Forelimb muscle (tissue), 1 donor: ENCODE results near the gene LNX2. TPM values are rescaled to one million over a fixed set of nuclear protein-coding genes. Genes with fewer than 3 reads are reported as not detected.
"Not testable (repeated sequence)": the region's sequence is repeated elsewhere in the genome, so short reads cannot be mapped to it uniquely, and the experiment has no call there.

Experiments used
- DNase-seq: peaks from one replicate; pipeline ENCODE4 v3.0.0-alpha.2; 2013; ENCODE audit warnings: low read depth
- polyA plus RNA-seq: library from polyadenylated mRNA; unstranded; fragments of 120-200 nt; gene quantifications from one replicate; pipeline ENCODE4 v1.2.1, GENCODE V29; 2013; ENCODE audit not compliant: insufficient read length

LNX2 gene
- polyA plus RNA-seq, 1 donor, result 4.1 TPM

DNA sequence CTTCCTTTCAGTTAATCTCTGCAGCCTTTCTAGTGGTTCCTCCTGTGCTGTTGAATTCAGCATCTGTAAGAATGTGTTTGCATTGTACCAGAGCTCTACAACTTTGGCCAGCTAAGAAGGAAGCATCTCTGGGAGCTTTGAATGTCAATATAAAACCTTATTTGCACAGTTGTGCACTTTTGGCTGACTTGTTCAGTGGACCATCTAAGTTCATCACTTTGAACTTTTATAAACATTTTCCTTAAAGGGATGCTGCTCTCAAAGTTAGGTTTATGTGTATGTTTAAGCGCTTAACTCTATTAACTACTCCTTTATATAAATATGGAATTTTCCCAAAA is 16.9 kb upstream of the LNX2 start:
- no peak for DNase-seq

DNA sequence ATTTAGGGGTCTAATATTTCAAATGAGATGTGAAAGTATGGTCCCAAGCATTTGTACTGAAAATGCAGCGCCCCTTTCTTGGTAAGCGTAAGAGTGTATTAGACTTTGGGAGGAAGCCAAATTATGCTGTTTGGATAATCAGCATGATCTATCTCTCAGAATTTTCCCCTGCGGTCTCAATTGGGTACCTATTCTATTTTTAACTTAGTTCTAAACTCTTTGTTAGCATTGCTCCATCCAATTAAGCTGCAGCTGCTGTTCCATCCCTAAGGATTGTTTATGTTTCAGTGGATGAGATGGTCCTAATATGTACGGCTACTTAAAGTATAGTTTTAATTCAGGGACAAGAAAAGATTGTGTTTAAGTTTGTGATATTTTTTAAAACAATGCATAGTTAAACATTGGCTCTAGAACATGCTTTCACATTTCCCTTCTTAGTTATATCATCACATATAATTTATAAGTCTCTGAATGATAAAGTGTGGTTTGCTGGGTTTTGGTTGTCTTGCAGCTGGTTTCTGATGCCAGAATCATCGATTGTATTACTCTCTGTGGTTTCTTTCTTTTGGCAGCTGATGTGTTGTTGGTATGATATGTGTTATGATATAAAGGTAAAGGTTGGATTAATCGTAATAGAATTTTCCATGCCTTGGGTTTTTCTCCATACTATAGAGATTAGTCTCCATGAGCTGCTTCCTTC is 16.4 kb upstream of the LNX2 start:
- no peak for DNase-seq

DNA sequence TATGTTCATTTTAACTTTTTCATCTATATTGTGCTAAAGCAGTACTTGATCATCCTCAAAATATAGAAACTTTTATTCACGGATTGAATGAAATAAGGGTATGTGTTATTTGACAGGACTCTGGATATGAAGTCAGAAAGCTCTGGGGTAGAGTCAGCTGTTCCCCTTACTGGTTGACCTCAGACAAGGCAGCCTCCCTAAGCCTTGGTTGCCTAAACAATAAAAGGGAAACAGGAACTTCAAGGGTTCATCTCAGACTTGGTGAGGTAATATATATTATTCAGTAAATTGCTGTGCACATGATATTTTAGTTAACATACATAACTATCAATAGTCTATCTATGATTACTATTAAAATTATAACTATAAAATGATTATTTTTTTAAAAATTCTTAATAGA is 14.9 kb upstream of the LNX2 start:
- no peak for DNase-seq

DNA sequence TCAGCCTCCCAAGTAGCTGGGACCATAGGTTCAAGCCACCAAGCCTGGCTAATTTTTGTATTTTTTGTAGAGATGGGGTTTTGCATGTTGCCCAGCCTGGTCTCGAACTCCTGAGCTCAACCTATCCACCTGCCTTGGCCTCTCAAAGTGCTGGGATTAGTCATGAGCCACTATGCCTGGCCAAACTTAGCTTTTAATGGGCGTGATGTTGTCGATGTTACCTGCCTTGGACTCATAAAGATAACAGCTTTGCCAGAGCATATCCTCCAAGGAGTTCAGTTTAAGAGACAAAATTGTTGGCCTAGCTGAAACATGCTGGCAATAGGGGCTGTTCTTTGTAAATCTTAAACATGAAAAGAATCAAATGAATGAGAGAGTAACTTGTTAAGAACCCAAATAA is 14.5 kb upstream of the LNX2 start:
- no peak for DNase-seq

DNA sequence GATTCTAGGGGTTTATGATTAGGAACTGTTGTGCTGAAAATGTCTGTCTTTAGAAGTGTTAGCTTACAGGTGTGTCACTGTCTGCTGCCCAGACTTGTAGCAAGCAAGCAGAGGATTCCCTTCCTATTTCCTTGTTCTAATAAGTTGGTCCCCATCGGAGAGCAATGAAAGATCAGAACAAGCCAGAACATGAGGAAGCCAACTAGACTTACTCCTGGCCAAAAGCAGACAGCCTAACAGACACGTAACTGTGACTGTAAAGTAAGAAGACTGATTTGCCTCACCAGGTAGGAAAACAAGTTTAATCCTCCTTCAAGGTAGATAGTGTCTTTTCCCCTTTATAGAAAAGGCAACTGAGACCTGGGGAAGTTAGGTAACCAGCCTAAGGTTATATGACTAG is 13.9 kb upstream of the LNX2 start:
- no peak for DNase-seq

DNA sequence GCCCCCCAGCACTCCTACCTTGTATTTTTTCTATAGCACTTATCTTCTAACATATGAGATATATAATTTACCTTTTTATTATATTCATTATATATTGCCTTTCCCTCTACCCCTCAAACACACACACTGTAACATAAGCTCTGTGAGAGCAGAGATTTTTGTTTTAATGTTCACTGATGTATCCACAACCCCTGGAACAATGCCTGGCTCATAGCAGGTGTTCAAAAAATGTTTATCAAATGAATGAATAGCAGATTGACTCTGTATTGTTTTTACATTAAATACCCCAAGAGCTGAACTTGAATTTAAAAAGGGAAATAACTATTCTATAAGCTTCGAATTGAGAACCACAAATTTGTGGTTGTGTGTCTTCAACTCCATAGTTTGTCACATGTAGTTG is 12.3 kb upstream of the LNX2 start:
- no peak for DNase-seq

DNA sequence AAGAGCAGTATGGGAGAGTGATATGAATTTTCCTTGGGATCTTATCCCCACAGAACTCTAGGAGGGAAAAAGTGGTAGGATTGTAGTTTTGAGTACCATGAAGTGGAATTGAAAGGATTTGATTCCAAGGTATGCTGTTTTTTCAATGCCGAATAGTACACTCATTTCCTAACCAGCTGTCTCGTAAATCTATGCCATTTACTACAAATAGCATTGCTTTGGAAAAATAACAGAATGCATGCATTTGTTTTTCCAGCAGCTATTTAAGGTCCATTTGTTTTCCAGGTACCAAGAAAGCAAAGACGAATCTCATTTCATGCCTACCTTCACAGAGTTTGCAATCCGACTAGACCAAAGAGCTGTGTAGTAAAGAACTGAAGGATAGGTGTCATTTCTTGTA is 11.9 kb upstream of the LNX2 start:
- DNase-seq, result no peak

DNA sequence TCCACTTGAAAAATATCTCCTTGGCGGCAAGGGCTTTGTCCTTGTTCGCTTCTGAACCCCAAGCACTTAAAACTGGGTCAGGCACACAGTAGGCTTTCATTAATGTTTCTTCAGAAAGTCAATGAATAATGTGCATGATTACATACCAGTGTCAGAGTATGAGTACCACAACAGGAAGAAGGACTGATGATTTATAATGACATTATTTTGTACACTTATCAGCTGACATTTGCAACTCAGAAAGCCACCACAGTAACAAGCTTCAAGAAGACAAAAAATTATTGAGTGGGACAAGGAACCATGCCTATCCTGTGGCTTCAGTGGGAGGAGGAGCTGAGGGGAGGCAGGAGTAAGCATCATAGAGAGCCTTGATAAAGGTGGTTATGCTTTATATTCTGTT is 11.3 kb upstream of the LNX2 start:
- DNase-seq, result no peak

DNA sequence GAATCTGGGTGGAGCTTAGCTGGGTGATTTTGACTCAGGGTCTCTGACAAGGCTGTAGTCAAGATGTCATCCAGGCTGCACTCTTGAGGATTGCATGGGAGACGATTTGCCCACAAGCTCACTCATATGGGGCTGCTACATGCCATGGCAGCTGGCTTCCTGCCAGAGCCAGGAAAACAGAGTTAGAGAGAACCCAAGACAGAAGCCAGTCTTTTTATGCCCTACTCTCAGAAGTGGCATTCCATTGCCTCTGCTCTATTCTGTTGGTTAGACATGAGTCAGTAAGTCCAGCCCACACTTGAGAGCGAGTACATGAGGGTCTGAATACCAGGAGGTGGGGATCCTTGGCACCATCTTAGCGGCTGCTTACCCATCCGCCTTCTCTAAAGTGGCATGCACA is 10.8 kb upstream of the LNX2 start:
- DNase-seq, result no peak

DNA sequence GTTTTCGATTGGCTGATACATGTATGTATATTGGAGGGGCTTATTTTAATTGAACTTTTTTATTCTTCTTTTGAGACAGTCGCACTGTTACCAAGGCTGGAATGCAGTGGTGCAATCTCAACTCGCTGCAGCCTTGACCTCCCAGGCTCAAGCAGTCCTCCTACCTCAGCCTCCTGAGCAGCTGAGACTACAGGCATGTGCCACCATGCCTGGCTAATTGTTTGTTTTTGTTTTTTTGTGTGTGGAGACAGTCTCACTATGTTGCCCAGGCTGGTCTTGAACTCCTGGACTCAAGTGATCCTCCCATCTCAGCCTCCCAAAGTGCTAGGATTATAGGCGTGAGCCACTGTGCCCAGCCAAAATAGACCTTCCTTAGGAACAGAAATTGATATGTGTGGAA is 8.4 kb upstream of the LNX2 start:
- not testable (repeated sequence) for DNase-seq

DNA sequence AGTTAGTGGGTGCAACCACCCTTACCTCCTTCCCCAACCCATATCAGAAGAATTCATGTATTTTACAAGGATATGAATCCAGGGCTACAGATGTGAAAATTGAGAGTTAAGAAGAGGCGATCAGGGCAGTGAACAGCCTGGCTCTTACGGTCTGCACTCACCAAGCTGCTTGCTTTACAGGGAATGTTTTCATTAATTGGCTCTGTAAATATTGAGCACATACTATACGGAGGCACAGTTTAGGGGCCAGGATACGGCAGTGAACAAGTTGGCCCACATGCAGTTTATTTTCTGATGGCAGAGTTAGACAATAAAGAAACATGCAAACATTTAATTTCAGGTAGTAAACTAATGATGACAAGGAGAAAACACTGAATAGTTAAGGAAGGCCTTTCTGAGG is 7.8 kb upstream of the LNX2 start:
- no peak for DNase-seq

DNA sequence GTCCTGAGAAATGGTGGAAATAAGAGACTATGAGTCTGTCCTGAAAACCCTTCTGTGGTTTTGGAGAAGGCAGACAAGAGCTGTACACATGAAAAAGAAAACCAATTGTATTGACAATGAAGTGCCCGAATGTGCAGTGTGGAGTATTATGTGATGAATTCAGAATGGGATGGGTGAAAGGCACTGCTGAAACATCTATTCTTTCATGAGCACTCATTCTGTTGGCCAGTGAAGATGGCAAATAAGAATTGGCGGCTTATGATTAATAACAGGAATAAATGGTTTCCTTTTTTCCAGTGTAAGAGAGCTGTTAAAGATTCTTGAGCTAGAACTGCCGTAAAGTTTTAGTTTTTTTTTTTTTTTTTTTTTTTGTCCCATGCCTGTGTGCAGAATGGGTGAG is 7.1 kb upstream of the LNX2 start:
- no peak for DNase-seq

DNA sequence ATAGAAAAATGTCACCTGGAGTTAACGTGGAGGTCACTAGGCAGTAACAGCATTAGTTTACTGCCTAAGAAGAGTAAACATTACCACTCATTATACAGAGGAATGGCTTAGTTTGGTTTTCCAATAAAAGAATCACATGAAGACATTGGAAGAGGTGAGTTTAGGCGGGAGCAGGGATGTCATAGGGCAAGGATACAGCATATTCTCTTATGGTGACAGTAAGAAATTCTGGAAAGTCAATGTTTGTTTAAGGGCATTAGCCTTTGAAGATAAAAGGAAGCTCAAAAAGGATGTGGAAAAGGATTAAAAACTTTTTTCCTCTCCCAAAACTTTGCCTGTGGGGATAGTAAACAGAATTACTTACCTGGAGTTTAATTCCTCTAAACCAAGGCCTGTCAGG is 5.5 kb upstream of the LNX2 start:
- DNase-seq, result no peak

DNA sequence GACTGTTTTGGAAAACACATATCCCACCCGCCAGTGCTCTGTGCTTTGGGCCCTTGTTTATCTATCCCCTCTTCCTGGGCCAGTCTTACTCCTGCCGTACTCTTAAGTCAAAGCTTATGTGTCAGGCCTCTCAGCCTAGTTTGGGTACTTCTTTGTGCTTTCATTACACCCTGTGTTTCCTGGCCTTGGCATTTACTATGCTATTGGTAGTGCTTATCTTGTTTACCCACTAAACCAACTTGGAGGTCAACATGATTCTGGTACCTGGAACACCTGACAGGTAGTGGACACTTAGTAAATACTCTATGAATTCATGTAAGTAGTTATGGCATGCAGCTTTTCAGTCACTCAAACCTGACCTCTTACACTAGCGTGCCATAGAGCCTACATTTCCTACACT is 3.7 kb upstream of the LNX2 start:
- no peak for DNase-seq

DNA sequence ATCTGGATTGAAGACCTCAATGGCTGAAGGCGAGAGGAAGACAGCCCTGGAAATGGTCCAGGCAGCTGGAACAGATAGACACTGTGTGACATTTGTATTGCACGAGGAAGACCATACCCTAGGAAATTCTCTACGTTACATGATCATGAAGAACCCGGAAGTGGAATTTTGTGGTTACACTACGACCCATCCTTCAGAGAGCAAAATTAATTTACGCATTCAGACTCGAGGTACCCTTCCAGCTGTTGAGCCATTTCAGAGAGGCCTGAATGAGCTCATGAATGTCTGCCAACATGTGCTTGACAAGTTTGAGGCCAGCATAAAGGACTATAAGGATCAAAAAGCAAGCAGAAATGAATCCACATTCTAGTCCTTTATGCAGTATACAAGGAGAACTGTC is 2.6 kb upstream of the LNX2 start:
- no peak for DNase-seq

DNA sequence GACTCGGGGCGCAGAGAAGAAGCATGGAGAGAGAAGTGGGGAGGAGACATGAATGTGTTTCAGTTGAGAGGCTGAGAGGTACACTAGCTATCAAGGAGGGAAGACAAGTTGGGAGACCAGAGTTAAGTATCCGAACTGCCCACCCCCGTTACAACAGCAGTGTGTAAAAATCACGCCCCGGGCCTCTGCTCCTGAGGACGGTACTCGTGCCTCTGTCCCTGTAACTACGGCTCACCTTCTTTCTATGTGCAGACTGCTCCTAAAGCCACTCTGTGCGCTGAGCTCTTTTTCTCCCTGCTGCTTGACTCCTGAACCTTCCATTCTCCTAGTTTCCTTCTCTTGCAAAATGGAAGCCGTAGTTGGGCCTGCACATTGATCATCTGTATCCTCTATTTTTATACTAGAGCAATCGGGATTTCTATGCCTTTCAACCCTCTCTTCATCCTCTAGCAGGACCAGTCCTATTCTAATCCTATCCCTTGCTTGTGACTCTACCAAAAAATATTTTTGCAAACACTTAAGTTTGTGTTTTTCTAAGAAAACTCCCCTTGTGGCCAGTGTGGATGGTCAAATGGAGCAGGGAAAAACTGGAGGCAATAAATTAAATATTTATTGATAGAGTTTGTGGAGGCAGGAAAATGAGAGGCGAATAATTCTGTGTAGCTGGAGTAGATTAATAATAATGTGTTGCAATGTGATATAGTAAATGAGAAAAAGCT is 1.9 kb upstream of the LNX2 start:
- no peak for DNase-seq

DNA sequence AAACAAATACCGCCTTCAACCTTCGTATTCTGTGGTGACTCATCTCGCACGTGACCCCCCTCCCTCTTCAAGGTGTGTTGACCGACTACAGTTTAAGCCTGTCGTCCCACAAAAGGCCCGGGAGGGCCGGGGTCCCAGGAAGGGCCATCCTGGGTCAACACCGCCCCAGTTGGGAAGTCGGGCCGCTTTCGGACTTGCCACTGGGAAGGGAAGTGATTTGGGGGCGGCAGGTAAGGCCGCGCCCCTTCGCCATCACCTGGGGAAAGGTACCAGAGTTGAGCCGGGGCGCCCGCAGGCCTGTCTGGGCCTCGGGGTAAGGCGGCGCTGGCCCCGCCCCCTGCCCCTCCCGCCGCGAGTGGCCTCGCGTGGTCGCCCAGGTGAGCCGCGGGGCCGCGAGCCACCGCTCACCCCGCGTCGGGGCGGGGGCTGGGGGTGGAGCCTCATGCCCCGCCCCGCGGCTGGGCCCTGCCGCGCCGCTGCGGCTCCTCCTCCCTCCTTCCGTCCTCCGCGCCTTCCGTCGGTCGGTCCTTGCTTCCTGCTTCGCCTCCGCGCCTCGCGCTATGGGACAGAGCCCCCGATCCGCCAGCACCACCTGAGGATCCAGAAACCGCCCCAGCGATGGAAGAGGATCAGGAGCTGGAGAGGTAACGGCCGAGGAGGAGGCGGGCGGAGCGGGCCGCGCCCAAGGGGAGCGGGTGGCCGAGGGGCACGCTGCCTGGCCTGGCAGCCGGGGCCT is 1.2 kb upstream of the LNX2 start, which contains the start of gene POLR1D:
Gene POLR1D (plus strand): TSS at position 527 of the 736 bp plus-strand sequence. CDS start 92 bp downstream, at position 619.
- DNase-seq, result peak; percentile 38

DNA sequence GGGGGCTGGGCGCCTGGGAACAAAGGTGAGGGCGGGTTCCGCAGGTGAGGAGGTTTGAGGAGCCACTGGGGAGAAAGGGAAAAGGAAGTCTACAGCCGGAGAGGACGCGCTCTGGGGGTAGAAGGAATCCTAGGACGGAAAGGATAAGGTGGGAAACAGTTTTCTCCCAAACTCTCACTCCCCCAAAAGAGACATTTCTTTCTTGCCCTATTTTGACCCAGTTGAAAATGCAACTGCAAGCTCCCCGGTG is 712 bp upstream of the LNX2 start:
- DNase-seq, result no peak

DNA sequence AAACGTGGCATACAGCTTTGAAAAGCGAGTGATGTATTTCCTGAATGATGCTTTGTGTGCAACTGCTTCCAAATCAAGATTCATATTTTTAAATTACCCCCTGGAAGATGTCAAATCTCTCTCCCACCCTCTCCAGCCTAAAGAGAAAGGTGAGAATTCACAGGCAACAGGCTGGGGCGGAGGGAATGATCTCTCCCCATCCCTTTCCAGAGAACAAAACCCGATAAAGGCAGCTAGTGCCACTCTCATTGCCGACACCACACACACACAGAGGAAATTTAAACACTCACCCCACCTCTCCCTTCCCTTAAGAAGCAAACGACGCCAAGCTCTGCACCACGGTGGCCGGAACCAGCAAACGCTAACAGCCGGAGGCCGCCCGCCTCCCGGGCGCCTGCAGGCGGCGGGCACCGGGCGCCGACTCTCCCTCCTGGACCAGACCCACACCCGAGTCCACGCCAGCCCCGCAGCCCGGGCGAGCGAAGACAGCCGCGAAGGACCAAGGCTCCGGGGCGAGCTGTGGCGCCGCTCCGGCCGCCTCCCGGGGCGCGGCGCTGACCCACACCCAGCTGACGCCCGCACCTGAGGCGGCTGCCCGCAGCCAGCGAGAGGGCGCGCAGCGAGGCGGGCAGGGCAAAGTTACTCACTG is 477 bp downstream of the LNX2 start:
- no peak for DNase-seq

DNA sequence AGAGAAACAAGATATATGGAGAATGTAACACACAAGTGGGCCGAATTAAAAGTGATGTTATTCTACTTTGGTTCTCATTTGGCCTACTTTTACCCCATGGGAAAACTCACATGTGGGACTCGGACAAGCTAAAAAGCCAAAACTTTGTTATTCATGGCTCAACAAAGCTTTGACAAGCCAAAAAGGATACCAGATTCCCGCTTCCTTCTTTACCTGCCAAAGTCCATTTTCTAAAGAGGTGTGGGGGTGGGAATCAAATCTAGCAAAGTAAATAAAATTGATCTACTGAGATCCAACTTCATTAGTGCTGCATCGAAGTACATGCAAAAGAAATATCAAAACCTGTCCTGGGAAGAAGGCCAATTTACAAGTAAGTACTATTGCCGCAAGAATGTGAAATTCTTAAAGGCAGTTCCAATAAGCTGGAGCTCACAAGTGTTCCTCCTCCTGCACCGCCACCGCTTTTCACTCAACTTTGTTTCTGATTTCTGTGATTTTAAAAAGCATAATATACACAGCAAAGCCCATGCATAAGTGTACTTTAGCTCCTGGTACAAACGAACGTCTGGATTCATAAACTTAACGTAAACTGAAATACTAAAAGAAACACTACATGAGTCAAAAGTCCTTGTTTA is 1.1 kb downstream of the LNX2 start:
- DNase-seq, result no peak

DNA sequence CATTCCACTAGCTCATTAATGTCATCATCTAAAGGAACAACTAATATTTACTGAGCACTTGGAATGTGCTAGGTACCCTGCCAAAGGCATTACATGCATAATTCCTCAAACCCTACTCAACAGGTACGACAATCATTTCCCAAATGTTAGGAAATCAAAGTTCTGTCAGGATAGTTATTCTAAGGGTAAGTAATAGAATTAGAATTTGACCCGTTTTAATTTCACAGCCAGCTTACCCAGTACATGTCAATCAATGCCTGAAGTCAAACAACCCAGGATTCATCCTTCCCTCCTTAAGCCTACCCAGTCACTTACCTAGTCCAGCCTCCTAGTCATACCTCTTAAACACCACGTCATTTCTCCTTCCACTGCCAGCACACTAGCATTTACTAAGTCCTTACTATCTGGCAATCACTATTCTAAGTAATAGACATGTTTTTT is 2.4 kb downstream of the LNX2 start:
- DNase-seq, result no peak

DNA sequence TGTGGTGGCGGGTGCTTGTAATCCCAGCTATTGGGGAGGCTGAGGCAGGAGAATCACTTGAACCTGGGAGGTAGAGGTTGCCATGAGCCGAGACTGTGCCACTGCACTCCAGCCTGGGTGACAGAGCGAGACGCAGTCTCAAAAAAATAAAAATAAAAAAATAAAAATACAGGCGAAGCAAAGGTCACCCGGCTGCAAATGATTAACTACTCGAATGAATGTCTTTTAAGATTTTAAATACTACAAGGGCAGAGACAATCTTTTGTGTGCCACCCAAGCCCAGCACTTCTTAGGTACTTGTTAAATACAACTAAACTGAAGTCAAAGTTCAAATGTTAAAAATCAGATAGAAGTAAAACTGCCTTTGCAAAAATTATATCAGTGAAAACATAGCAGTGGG is 6.7 kb downstream of the LNX2 start:
- no peak for DNase-seq
